Mucosa of stomach (tissue), 1 donor: ENCODE data around the gene PKDREJ.

Experiments used
- H3K27me3 ChIP-seq: one replicate; pipeline ENCODE4 v1.7.0; 2013; ENCODE audit warnings: mild to moderate bottlenecking, low read length; ENCODE audit not compliant: control insufficient read depth, insufficient read depth
- H3K36me3 ChIP-seq: one replicate; pipeline ENCODE4 v1.7.0; 2013; ENCODE audit warnings: low read length; ENCODE audit not compliant: control insufficient read depth, insufficient read depth
- H3K4me1 ChIP-seq: one replicate; pipeline ENCODE4 v1.7.0; 2013; ENCODE audit warnings: mild to moderate bottlenecking, low read length; ENCODE audit not compliant: control insufficient read depth, insufficient read depth
- H3K4me3 ChIP-seq: one replicate; pipeline ENCODE4 v1.7.0; 2013; ENCODE audit warnings: low read length
- H3K9ac ChIP-seq: one replicate; pipeline ENCODE4 v1.7.0; 2013; ENCODE audit warnings: mild to moderate bottlenecking, low read length, moderate library complexity
- H3K9me3 ChIP-seq: one replicate; pipeline ENCODE4 v1.7.0; 2013; ENCODE audit warnings: mild to moderate bottlenecking, low read length, moderate library complexity; ENCODE audit not compliant: control insufficient read depth
- donor health status: Pancreatic carcinoma.

Gene PKDREJ

DNA sequence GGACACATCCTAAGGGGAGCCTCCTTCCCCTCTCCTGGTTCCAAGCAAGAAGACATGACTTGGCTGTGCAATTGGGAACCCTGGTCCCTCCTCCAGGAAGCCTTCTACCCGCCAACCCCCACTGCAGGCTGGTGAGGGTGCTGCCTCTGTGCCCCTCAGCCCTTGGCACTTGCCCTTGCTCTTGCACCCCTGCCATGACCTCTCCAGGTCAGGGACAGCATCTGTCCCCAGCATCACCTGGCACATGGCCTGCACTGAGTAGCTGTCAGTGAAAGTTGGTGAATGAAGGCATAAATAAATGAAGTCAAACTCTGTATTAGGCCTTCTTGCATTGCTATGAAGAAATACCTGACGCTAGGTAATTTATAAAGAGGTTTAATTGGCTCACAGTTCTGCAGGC is 31.6 kb upstream of the PKDREJ start:
- Histone ChIP-seq H3K4me1 (peaks cover 18% of the 10 kb centered on the region), H3K9me3 (no peaks in the 10 kb centered on the region), H3K27me3 (no peaks in the 10 kb centered on the region), H3K36me3 (no peaks in the 10 kb centered on the region), H3K4me3 (no peak overlapping the region), H3K9ac (no peak overlapping the region)

DNA sequence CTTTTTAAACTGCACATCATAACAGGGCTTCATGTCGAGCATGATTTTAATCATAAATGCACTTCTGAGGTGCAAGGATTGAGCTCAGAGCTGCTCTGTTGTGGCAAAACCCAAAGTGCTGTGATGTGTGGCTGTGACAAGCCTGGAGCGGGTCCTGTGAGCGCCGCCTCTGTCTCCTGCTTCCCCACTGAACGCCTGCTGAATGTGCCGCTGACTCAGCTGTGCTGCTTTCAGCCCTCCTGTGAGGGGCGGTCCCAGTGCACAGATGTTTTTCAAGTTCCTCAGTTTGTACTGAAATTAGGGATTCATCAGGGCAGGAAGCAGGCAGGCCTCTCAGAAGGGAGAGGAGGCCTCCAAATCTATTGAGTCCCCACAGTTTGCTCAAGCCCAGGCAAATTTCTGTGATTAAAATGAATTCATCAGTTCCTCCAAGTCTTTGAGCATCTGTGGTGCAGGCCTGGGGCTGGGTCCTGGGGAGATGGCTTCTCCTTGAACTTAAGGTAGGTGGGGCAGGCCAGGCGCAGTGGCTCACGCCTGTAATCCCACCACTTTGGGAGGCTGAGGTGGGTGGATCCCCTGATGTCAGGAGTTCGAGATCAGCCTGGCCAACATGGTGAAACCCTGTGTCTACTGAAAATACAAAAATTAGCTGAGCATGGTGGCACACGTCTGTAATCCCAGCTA is 30.6 kb upstream of the PKDREJ start:
- Histone ChIP-seq H3K9ac (no peak overlapping the region), H3K4me1 (peaks cover 18% of the 10 kb centered on the region), H3K27me3 (no peaks in the 10 kb centered on the region), H3K36me3 (no peaks in the 10 kb centered on the region), H3K4me3 (no peak overlapping the region), H3K9me3 (no peaks in the 10 kb centered on the region)

DNA sequence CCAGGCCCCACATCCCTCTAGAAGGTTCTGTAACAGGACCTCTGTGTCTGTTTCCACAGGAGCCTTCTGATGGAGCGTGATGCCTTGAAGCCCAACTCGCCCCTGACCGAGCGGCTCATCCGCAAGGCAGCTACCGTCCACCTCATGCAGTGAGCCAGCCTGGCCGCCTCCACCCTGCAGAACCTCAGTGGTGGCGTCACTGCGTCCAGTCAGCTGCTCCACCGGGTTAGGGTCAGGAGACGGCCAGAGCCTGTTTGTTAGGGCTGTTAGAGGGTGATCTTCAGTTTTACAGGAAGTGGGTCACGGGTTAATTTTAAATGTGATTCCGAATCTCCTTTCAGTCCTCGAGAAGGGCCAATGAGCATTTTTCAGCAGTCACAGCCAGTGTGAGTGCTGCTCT is 29.6 kb upstream of the PKDREJ start:
- Histone ChIP-seq H3K9me3 (no peaks in the 10 kb centered on the region), H3K4me3 (no peak overlapping the region), H3K4me1 (peaks cover 20% of the 10 kb centered on the region), H3K27me3 (no peaks in the 10 kb centered on the region), H3K9ac (no peak overlapping the region), H3K36me3 (no peaks in the 10 kb centered on the region)

DNA sequence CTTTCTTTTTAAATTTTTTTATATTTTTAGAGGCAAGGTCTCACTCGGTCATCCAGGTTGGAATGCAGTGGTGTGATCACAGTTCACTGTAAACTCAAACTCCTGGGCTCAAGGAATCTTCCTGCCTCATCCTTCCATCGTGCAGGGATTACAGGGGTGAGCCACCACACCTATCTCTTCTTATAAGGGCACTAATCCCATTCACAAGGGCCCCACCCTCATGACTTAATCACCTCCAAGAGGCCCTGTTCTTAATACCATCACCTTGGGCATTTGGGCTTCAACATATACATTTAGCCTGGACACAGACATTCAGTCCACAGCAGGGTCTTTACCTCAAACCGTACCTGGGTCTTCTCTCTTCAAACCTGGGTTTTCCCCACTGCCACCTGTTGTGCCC is 29.0 kb upstream of the PKDREJ start:
- H3K9me3 ChIP-seq = no peaks in the 10 kb centered on the region
- no peaks in the 10 kb centered on the region for H3K27me3 ChIP-seq
- no peak overlapping the region for H3K4me3 ChIP-seq
- H3K36me3 ChIP-seq = no peaks in the 10 kb centered on the region
- H3K9ac ChIP-seq = no peak overlapping the region
- peaks cover 17% of the 10 kb centered on the region for H3K4me1 ChIP-seq

DNA sequence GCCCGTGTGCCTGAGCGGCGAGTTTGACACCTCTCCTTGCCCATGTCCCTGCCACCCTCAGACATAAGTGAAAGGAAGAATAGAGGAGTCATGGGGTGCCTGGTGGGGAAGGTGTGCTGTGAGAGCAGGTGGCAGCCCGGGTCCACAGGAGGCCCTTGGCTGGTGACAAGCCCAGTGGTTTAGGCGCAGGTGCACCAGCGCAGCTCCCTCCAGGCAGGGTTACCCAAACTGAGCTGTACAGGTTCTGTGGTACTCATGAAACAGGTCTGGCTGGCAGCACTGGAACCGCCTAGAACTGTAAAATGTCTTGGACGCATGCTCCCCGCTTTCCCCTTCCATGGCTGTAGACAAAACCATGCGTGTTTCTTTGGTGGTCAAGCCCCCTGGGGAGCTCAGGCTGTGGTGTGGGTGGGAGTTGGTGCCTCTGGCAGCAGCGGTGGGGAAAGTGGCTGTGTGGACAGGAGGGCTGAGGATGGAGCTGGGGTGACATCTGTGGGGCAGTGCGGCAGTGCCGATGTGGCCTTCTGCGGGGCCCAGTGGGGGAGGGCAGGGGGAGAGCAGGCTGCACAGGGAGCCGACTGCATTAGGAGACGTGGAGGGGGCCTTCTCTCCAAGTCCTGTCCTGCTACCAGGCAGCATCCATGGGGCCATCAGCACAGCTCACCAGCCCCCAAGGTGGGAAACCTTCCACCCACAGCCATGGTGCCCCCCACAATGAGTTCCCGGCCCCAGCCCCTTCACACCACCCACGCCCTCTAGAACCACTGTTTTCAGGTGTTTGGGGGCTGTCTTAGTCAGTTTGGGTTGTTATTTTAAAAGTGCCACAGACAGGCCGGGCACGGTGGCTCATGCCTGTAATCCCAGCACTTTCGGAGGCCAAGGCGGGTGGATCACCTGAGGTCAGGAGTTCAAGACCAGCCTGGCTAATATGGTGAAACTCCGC is 28.0 kb upstream of the PKDREJ start:
- H3K9ac ChIP-seq = no peak overlapping the region
- peaks cover 12% of the 10 kb centered on the region for H3K4me1 ChIP-seq
- H3K27me3 ChIP-seq = no peaks in the 10 kb centered on the region
- H3K4me3 ChIP-seq = no peak overlapping the region
- H3K36me3 ChIP-seq = no peaks in the 10 kb centered on the region
- H3K9me3 ChIP-seq = no peaks in the 10 kb centered on the region

DNA sequence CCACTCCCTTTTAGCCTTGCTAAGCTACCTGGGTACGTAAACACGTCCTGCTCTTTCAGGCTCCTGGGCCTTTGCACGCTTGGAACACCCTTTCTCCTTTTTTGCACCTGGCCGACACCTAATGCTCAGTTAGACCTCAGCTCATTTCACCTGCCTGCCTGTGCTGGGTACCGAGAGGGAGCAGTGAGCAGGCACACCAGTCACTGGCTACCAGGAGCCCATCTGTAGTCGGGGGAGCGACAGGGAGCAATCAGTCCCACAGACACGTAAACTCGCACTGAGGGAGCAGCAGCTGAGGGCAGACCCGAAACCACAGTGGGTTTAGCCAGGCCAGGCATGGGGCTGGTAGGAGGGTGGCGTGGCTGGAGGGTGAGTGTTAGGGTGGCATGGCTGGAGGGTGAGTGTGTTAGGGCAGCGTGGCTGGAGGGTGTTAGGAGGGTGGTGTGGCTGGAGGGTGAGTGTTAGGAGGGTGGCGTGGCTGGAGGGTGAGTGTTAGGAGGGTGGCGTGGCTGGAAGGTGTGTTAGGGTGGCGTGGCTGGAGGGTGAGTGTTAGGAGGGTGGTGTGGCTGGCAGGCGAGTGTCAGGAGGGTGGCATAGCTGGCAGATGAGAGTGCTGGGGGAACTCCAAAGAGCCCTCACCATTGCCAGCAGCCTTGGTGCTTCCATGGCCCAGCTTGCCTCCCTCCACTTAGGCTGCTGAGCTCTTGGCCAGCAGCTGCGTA is 27.1 kb upstream of the PKDREJ start:
- no peaks in the 10 kb centered on the region for H3K36me3 ChIP-seq
- H3K27me3 ChIP-seq = no peaks in the 10 kb centered on the region
- peaks cover 5% of the 10 kb centered on the region for H3K4me1 ChIP-seq

DNA sequence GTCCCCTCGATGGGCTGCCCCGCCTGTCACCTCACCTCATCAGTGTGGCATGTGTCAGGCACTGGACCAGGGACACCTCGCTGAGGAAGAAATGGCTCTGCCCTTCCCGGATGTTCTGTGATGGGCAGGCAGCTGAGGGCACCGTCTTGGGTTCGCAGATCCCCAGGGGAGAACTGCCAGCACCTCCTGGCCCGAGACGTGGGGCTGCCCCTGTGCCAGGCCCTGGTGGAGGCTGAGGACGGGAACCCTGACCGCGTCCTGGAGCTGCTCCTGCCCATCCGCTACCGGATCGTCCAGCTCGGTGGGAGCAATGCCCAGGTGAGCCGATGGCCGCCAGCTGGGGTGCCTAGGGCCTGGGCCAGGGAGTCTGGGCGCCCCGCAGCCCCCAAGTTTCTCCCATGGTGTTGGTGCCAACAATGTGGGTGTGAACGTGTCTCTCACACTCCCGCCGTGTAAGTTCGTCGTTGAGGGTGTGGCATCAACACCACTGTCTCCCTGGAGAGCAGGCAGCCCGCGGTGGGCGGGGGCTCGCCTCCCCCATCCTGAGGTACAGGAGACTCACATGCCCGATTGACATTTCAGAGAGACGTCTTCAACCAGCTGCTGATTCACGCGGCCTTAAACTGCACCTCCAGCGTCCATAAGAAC is 26.2 kb upstream of the PKDREJ start:
- Histone ChIP-seq H3K9ac (no peak overlapping the region), H3K9me3 (no peaks in the 10 kb centered on the region), H3K4me1 (peaks cover 5% of the 10 kb centered on the region), H3K36me3 (no peaks in the 10 kb centered on the region), H3K27me3 (no peaks in the 10 kb centered on the region), H3K4me3 (no peak overlapping the region)

More for the DNA sequence above, 27.1 kb upstream of the PKDREJ start:
- Histone ChIP-seq H3K9ac (no peak overlapping the region), H3K4me3 (no peak overlapping the region), H3K9me3 (no peaks in the 10 kb centered on the region)

DNA sequence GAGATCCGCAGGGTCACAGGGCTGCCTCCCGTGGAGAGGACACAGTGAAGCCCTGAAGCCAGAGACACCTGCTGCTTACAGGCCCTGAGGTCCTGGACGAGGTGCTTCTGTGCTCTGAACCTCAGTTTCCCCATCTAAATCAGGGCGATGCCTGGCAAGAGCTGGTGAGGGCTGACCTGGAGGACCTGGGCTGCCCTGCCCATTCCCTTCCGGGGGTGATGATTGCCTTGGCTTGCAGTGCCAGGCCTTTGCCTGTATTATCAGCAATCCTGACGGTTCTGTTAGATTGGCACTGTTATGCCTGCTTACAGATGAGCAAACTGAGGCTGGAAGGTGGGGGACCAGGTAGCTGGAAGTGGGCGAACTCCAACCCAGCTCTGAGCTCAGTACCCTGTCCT is 25.7 kb upstream of the PKDREJ start:
- no peaks in the 10 kb centered on the region for H3K27me3 ChIP-seq
- H3K9ac ChIP-seq = no peak overlapping the region
- peaks cover 5% of the 10 kb centered on the region for H3K4me1 ChIP-seq
- no peaks in the 10 kb centered on the region for H3K36me3 ChIP-seq
- no peaks in the 10 kb centered on the region for H3K9me3 ChIP-seq
- H3K4me3 ChIP-seq = no peak overlapping the region

DNA sequence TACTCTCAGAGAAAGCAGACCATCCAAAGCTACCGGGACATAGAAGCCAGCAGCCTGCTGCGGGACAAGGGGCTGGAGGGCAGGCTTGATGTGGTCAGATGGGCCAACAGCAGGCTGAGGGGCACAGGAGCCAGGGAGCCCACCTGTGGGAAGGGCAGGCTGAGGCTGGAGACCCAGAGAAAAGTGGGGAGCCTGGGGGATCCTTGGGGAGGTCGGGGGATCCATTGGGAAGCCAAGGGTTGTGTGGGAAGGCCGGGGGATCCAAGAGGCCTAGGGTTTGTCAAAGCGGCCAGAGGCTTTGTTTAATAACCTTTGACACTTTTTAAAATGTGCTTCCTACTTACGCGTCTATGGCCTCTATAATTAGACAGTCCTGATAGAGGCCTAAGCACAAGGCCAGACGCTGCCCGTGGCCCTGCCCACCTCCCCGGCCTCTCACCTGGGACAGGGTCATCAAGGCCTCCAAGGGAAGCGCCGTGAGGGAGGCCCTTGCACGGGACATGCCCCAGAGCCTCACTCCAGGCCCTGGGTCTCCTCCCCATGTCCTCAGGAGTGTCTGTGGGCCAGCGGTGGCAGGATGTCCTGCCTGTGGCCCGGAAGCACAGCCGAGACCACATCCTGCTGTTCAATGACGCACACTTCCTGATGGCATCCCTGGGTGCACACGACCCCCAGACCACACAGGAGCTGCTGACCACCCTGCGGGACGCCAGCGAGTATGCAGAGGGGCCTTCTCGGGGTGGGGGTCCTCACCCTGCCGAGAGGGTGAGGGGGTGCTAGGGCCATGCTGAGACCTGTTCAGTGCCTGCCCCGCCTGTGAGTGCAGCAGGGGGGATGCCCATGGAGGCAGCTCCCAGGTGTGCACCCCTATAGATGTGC is 25.0 kb upstream of the PKDREJ start:
- Histone ChIP-seq H3K9me3 (no peaks in the 10 kb centered on the region), H3K9ac (no peak overlapping the region), H3K36me3 (no peaks in the 10 kb centered on the region), H3K4me3 (no peak overlapping the region), H3K27me3 (no peaks in the 10 kb centered on the region), H3K4me1 (peaks cover 5% of the 10 kb centered on the region)

DNA sequence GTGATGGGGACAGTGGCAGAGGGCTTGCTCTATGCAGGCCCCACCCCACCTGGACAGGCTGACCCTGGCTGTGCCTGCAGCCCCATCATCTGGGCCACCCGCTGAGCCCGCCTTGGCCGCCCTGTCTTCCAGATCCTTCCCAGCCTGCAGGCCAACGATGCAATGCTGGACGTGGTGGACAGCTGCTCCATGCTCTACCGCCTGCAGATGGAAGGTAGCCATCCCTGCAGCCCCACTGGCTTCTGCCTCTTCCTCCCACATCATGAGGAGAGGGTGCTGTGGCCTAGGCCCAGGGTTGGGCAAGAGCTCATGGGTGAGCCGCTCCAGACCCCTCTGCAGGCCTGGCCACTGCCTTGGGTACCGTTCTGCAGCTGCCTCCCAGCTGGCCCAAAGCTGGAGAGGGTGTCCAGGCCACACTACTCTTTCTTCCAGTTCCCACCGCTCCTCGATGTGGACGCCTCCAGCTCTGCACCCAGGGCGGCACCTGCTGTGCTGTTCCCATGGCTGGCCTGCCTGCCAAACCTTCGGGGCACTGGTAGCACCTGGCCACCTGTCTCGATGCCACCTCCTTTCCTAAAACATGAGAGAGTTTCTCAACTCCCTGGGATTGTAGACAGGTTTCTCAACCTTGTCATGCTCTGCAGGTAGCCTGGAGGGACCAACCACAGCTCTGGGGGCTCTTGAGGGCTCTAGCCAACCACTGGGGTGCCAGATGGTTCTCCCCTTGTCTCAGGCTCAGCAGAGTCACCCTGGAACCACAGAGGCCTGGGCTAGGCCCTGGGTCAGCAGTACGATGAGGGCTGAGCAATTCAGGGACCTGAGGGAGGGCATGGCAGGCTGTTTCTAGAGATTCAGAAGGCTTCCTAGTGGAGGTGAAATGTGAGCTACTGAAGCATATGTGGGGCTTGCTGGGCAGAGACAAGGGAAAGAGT is 24.1 kb upstream of the PKDREJ start:
- H3K9ac ChIP-seq = no peak overlapping the region
- no peak overlapping the region for H3K4me3 ChIP-seq
- H3K9me3 ChIP-seq = no peaks in the 10 kb centered on the region
- H3K36me3 ChIP-seq = no peaks in the 10 kb centered on the region
- peaks cover 5% of the 10 kb centered on the region for H3K4me1 ChIP-seq
- H3K27me3 ChIP-seq = no peaks in the 10 kb centered on the region
